Transverse colon (tissue), 4 donors: ENCODE measurements around the gene ABHD11. TPM values are rescaled to one million over a fixed set of nuclear protein-coding genes. Genes with fewer than 3 reads are reported as not detected.
A peak's percentile ranks its signal among the peaks of the same experiment; 100 is the strongest.

Source experiments
- DNase-seq: peaks from one replicate; pipeline ENCODE4 v3.0.0-alpha.2; 2019
- H3K27ac ChIP-seq, 4 donors: fragments of 200-600 bp; sonication (generic); 2 replicates each; pipeline ENCODE4 v1.5.1; 2016 to 2018; ENCODE audit warnings: inconsistent platforms in 4 of 4
- H3K27me3 ChIP-seq: fragments of 200-600 bp; sonication (generic); 2 replicates; pipeline ENCODE4 v1.5.1; 2017; ENCODE audit warnings: inconsistent platforms
- H3K36me3 ChIP-seq, 4 donors: fragments of 200-600 bp; sonication (generic); 2 replicates each; pipeline ENCODE4 v1.5.1; 2017 to 2019; ENCODE audit warnings: inconsistent platforms in 4 of 4
- H3K4me1 ChIP-seq, 4 donors: fragments of 200-600 bp; sonication (generic); 2 replicates each; pipeline ENCODE4 v1.5.1; 2017 to 2020; ENCODE audit warnings: inconsistent platforms in 4 of 4
- H3K4me3 ChIP-seq, 4 donors: fragments of 200-600 bp; sonication (generic); 1 replicate in 1 of 4; 2 replicates in 3 of 4; pipeline versions ENCODE4 v1.5.1 to v1.6.1; 2017 to 2019; ENCODE audit warnings: inconsistent platforms in 4 of 4
- H3K9me3 ChIP-seq, 2 donors: fragments of 200-600 bp; sonication (generic); 2 replicates each; pipeline ENCODE4 v1.5.1; 2017 to 2019; ENCODE audit warnings: inconsistent platforms in 2 of 2
- CTCF ChIP-seq, 5 experiments: fragments of 200-600 bp in 3 of 5; fragments of 450-650 bp in 2 of 5; sonication (generic) in 3 of 5; IDR thresholded peaks; 1 replicate in 2 of 5; 2 replicates in 3 of 5; pipeline ENCODE4 v1.5.1; 2016 to 2017; ENCODE audit warnings: antibody characterized with exemption in 5 of 5, inconsistent platforms in 3 of 5, mild to moderate bottlenecking in 2 of 5, moderate library complexity in 1 of 5
- EP300 ChIP-seq: sonication (generic); formaldehyde crosslinking; IDR thresholded peaks from one replicate; pipeline ENCODE4 v1.6.1; 2017; ENCODE audit warnings: antibody characterized with exemption, low read depth
- POLR2A ChIP-seq: fragments of 450-650 bp; IDR thresholded peaks from one replicate; pipeline ENCODE4 v1.6.1; 2016; ENCODE audit warnings: antibody characterized with exemption, mild to moderate bottlenecking, moderate library complexity
- POLR2AphosphoS5 ChIP-seq, 3 donors: sonication (generic); formaldehyde crosslinking; IDR thresholded peaks; one replicate each; pipeline ENCODE4 v1.6.1; 2016; ENCODE audit warnings: antibody characterized with exemption in 3 of 3
- WGBS, 2 donors: methylation state at CpG; one replicate each; pipeline ENCODE4 v1.1.5; 2018; ENCODE audit warnings: low coverage in 1 of 2; 5-methylcytosine and 5-hydroxymethylcytosine counted together
- in situ Hi-C, 4 donors: fragments of 200-750 bp; cut with MboI; loops; one replicate each; pipeline versions ENCODE4 v1.15.0 to v1.15.1; 2017; ENCODE audit warnings: low sequenced_read_pairs in 3 of 4, low pct_ligation_motif_present in 1 of 4, low pct_unique_long_range_greater_than_20kb in 1 of 4
- intact Hi-C: fragments of 100-400 bp; cut with DNase I; formaldehyde crosslinking; loops from one replicate; pipeline ENCODE4 v1.15.1; 2023; ENCODE audit warnings: low total_unique reads
- total RNA-seq, 4 donors: library from RNA; depleted of rRNA; stranded (reverse); fragments of >200 nt; gene quantifications; one replicate each; pipeline ENCODE4 v1.1.0, GENCODE V29; 2016

The ABHD11 gene
- total RNA-seq, 4 donors from 2014 or later = 108 to 177 (median 117) TPM

- H3K4me1 ChIP-seq = peaks cover 14 to 59% (median 46%) of the 10 kb centered on the region in 4 donors
- no peaks in the 10 kb centered on the region for H3K36me3 ChIP-seq
- 85 to 91% methylated on average over 5 of the region's 5 CpGs for WGBS, 2 donors
- DNase-seq = no peak
- TF ChIP-seq POLR2AphosphoS5 (IDR thresholded peaks at IDR 0.05) (no peak), POLR2A (no peak), EP300 (no peak), CTCF (IDR thresholded peaks at IDR 0.05) (no peak)
- intact Hi-C loops = no loop called here
- H3K4me3 ChIP-seq = no peak overlapping the region
- no peaks in the 10 kb centered on the region for H3K9me3 ChIP-seq
- in situ Hi-C loops = no loop called here
- H3K27me3 ChIP-seq = no peaks in the 10 kb centered on the region
- H3K27ac ChIP-seq = peak overlapping the region; percentile 92 to 98 (median 96)
These were observed 2.2 kb upstream of the ABHD11 start for GRCh38 chr7:73740771-73741170.

GRCh38 chr7:73740212-73740611 is 1.6 kb upstream of the ABHD11 start:
- intact Hi-C loops (no loop called here), in situ Hi-C loops (no loop called here)
- peaks cover 14 to 65% (median 51%) of the 10 kb centered on the region in 4 donors for H3K4me1 ChIP-seq

GRCh38 chr7:73739387-73739767 is 775 bp upstream of the ABHD11 start:
- in situ Hi-C loops = loop anchor here in 1 of 4 donors (10.0 kb wide), 1 partner anchor 115 kb away; no protein-coding TSS in a partner anchor
- peaks cover 14 to 71% (median 54%) of the 10 kb centered on the region in 4 donors for H3K4me1 ChIP-seq
- WGBS, 2 donors = 42 to 46% methylated on average over 11 to 13 of the region's 13 CpGs
- no peaks in the 10 kb centered on the region for H3K36me3 ChIP-seq
- peak overlapping the region; percentile 92 to 98 (median 96) for H3K27ac ChIP-seq
- no peak for DNase-seq
- peak overlapping the region; percentile 65 to 95 (median 86) for H3K4me3 ChIP-seq
- intact Hi-C loops = loop anchor here (10.0 kb wide), 1 partner anchor 55 kb away; the partner anchor contains the start of genes BUD23 and DNAJC30
- TF ChIP-seq POLR2A (no peak), CTCF (IDR thresholded peaks at IDR 0.05) (peak in 1 of 5 experiments; percentile 12), POLR2AphosphoS5 (IDR thresholded peaks at IDR 0.05) (no peak)
- no peaks in the 10 kb centered on the region for H3K9me3 ChIP-seq
- H3K27me3 ChIP-seq = no peaks in the 10 kb centered on the region

More at GRCh38 chr7:73740212-73740611, 1.6 kb upstream of the ABHD11 start:
- no peaks in the 10 kb centered on the region for H3K36me3 ChIP-seq
- H3K27me3 ChIP-seq = no peaks in the 10 kb centered on the region
- H3K27ac ChIP-seq = peak overlapping the region; percentile 92 to 98 (median 96)
- H3K4me3 ChIP-seq = no peak overlapping the region
- no peaks in the 10 kb centered on the region for H3K9me3 ChIP-seq
- TF ChIP-seq POLR2AphosphoS5 (IDR thresholded peaks at IDR 0.05) (no peak), EP300 (no peak), CTCF (IDR thresholded peaks at IDR 0.05) (no peak), POLR2A (no peak)
- WGBS, 2 donors = 87 to 93% methylated on average over 7 of the region's 7 CpGs
- no peak for DNase-seq

- DNase-seq = peak; percentile 81
- no peak for TF ChIP-seq POLR2A
- in situ Hi-C loops = loop anchor here in 1 of 4 donors (10.0 kb wide), 1 partner anchor 117 kb away; no protein-coding TSS in a partner anchor
- Histone ChIP-seq H3K27me3 (no peaks in the 10 kb centered on the region), H3K4me3 (peak overlapping the region; percentile 52 to 95 (median 86)), H3K9me3 (no peaks in the 10 kb centered on the region), H3K36me3 (no peaks in the 10 kb centered on the region), H3K27ac (peak overlapping the region; percentile 92 to 98 (median 96)), H3K4me1 (peaks cover 10 to 61% (median 48%) of the 10 kb centered on the region in 4 donors)
- WGBS, 2 donors = 0% methylated on average over 24 of the region's 24 CpGs; no CpG with 5 or more reads in 1 of the 2 donors
- intact Hi-C loops = loop anchor here (10.0 kb wide), 1 partner anchor 53 kb away; the partner anchor contains the start of genes BUD23 and DNAJC30
These were observed 386 bp downstream of the ABHD11 start for GRCh38 chr7:73738220-73738611.
